Neural cell (in vitro differentiated cells): ENCODE data around the gene ILK. TPM values are rescaled to one million over a fixed set of nuclear protein-coding genes. Genes with fewer than 3 reads are reported as not detected.

ENCODE experiments used
- H2AFZ ChIP-seq: fragments of 200-600, 300-800 bp; sonication (generic), shearing (Covaris generic); 2 replicates; pipeline ENCODE4 v1.6.0; 2014; ENCODE audit warnings: low read depth, mild to moderate bottlenecking, antibody characterized with exemption, low read length, moderate library complexity
- H3F3A ChIP-seq: fragments of 200-600 bp; shearing (Covaris generic); 2 replicates; pipeline ENCODE4 v1.6.1; 2016; ENCODE audit warnings: mild to moderate bottlenecking, moderate library complexity, mixed read lengths, antibody characterized with exemption, low read length; ENCODE audit not compliant: insufficient read depth, poor library complexity, severe bottlenecking
- H3K27ac ChIP-seq: fragments of 200-600, 300-800 bp; sonication (generic), shearing (Covaris generic); 2 replicates; pipeline ENCODE4 v1.5.1; 2014; ENCODE audit warnings: mild to moderate bottlenecking, low read length, moderate library complexity
- H3K27me3 ChIP-seq: fragments of 300-800, 200-600 bp; sonication (generic), shearing (Covaris generic); 2 replicates; pipeline ENCODE4 v1.6.0; 2014; ENCODE audit warnings: mild to moderate bottlenecking, low read depth, low read length, moderate library complexity; ENCODE audit not compliant: insufficient read depth
- H3K36me3 ChIP-seq: fragments of 300-800, 200-600 bp; sonication (generic), shearing (Covaris generic); 2 replicates; pipeline ENCODE4 v1.5.1; 2014; ENCODE audit warnings: mild to moderate bottlenecking, antibody characterized with exemption, low read length, moderate library complexity; ENCODE audit not compliant: insufficient read depth
- H3K4me2 ChIP-seq: fragments of 300-800, 200-600 bp; sonication (generic), shearing (Covaris generic); 2 replicates; pipeline ENCODE4 v1.6.0; 2014; ENCODE audit warnings: mild to moderate bottlenecking, low read length
- H3K4me3 ChIP-seq: fragments of 300-800, 200-600 bp; sonication (generic), shearing (Covaris generic); 2 replicates; pipeline ENCODE4 v1.5.1; 2014; ENCODE audit warnings: mild to moderate bottlenecking, low read length, moderate library complexity
- H3K79me2 ChIP-seq: fragments of 200-600 bp; shearing (Covaris generic); replicated peaks from 2 replicates; pipeline ENCODE4 v1.6.0; 2014; ENCODE audit warnings: mild to moderate bottlenecking, low read length, moderate library complexity; ENCODE audit not compliant: insufficient read depth
- H3K9ac ChIP-seq: fragments of 300-800, 200-600 bp; sonication (generic), shearing (Covaris generic); 2 replicates; pipeline ENCODE4 v1.6.1; 2016; ENCODE audit warnings: mild to moderate bottlenecking, low read length, mixed read lengths
- H3K9me2 ChIP-seq: fragments of 200-600 bp; shearing (Covaris generic); 2 replicates; pipeline ENCODE4 v1.6.1; 2016; ENCODE audit warnings: mild to moderate bottlenecking, low read length, mixed read lengths; ENCODE audit not compliant: insufficient read depth
- H3K9me3 ChIP-seq: fragments of 200-600, 300-800 bp; sonication (generic), shearing (Covaris generic); 2 replicates; pipeline ENCODE4 v1.6.1; 2016; ENCODE audit warnings: mild to moderate bottlenecking, mixed run types, low read length, moderate library complexity, mixed read lengths
- H4K20me1 ChIP-seq: fragments of 200-600 bp; shearing (Covaris generic); 2 replicates; pipeline ENCODE4 v1.6.1; 2016; ENCODE audit warnings: mild to moderate bottlenecking, mixed run types; ENCODE audit not compliant: insufficient read depth
- CTCF ChIP-seq: fragments of 450-650 bp; IDR thresholded peaks from 2 replicates; pipeline ENCODE4 v1.5.1; 2014; ENCODE audit warnings: antibody characterized with exemption, mild to moderate bottlenecking, moderate library complexity; ENCODE audit not compliant: poor library complexity, severe bottlenecking
- EP300 ChIP-seq: fragments of 450-650 bp; conservative IDR thresholded peaks from 2 replicates; pipeline ENCODE4 v1.6.1; 2014; ENCODE audit warnings: antibody characterized with exemption, mild to moderate bottlenecking, moderate library complexity; ENCODE audit not compliant: poor library complexity, severe bottlenecking
- EZH2 ChIP-seq: fragments of 200-600, 300-800 bp; shearing (Covaris generic), sonication (generic); IDR thresholded peaks from 2 replicates; pipeline ENCODE4 v1.6.1; 2014; ENCODE audit warnings: antibody characterized with exemption, low read length, borderline replicate concordance, mild to moderate bottlenecking; ENCODE audit not compliant: insufficient read depth, poor library complexity, severe bottlenecking
- MXI1 ChIP-seq: fragments of 450-650 bp; conservative IDR thresholded peaks from 2 replicates; pipeline ENCODE4 v1.6.1; 2014; ENCODE audit warnings: antibody characterized with exemption, mild to moderate bottlenecking; ENCODE audit not compliant: poor library complexity, severe bottlenecking
- POLR2AphosphoS5 ChIP-seq: IDR thresholded peaks from 2 replicates; pipeline ENCODE4 v1.6.1; 2012
- RAD21 ChIP-seq: fragments of 450-650 bp; conservative IDR thresholded peaks from 2 replicates; pipeline ENCODE4 v1.6.1; 2014; ENCODE audit warnings: antibody characterized with exemption, mild to moderate bottlenecking, moderate library complexity
- REST ChIP-seq: IDR thresholded peaks from 2 replicates; pipeline ENCODE4 v1.6.1; 2012; ENCODE audit warnings: borderline replicate concordance
- SMC3 ChIP-seq: fragments of 450-650 bp; conservative IDR thresholded peaks from 2 replicates; pipeline ENCODE4 v1.6.1; 2014; ENCODE audit warnings: antibody characterized with exemption, mild to moderate bottlenecking, moderate library complexity; ENCODE audit not compliant: poor library complexity
- TAF1 ChIP-seq: IDR thresholded peaks from 2 replicates; pipeline ENCODE4 v1.6.1; 2012; ENCODE audit warnings: low read depth
- polyA plus RNA-seq: library from polyadenylated mRNA; depleted of rRNA; stranded (reverse); fragments of >200 nt; gene quantifications from 2 replicates; pipeline ENCODE4 v1.2.3, GENCODE V29; 2014

ILK gene
- polyA plus RNA-seq, 1 donor from 2014 or later, result 68.8 TPM

GRCh38 chr11:6557063-6557462 is 46.5 kb upstream of the ILK start:
- H4K20me1 ChIP-seq, result no peaks in the 10 kb centered on the region
- no peaks in the 10 kb centered on the region for H3K36me3 ChIP-seq
- TF ChIP-seq POLR2AphosphoS5 (no peak), CTCF (no peak), REST (no peak), EP300 (no peak), RAD21 (no peak), TAF1 (no peak), MXI1 (no peak), EZH2 (no peak), SMC3 (no peak)
- H3K79me2 ChIP-seq, result no peaks in the 10 kb centered on the region
- H3K9ac ChIP-seq, result no peak overlapping the region
- no peak overlapping the region for H3K4me3 ChIP-seq
- no peak overlapping the region for H2AFZ ChIP-seq
- H3K4me2 ChIP-seq, result no peak overlapping the region
- no peaks in the 10 kb centered on the region for H3K9me3 ChIP-seq
- H3K9me2 ChIP-seq, result no peaks in the 10 kb centered on the region
- no peak overlapping the region for H3K27ac ChIP-seq
- H3F3A ChIP-seq, result no peaks in the 10 kb centered on the region
- H3K27me3 ChIP-seq, result no peaks in the 10 kb centered on the region

- H3K27ac ChIP-seq, result no peak overlapping the region
- no peak for TF ChIP-seq POLR2AphosphoS5
- TF ChIP-seq REST, result no peak
- no peak for TF ChIP-seq EP300
- no peak for TF ChIP-seq RAD21
- TF ChIP-seq CTCF, result no peak
- no peak for TF ChIP-seq MXI1
- no peak for TF ChIP-seq SMC3
- TF ChIP-seq EZH2, result no peak
- TF ChIP-seq TAF1, result no peak
- H2AFZ ChIP-seq, result no peak overlapping the region
- H3K9ac ChIP-seq, result no peak overlapping the region
- no peaks in the 10 kb centered on the region for H3K36me3 ChIP-seq
- no peak overlapping the region for H3K4me2 ChIP-seq
- no peaks in the 10 kb centered on the region for H3K9me2 ChIP-seq
- no peaks in the 10 kb centered on the region for H3F3A ChIP-seq
- no peaks in the 10 kb centered on the region for H3K27me3 ChIP-seq
- H3K4me3 ChIP-seq, result no peak overlapping the region
- H3K9me3 ChIP-seq, result no peaks in the 10 kb centered on the region
- H4K20me1 ChIP-seq, result no peaks in the 10 kb centered on the region
- no peaks in the 10 kb centered on the region for H3K79me2 ChIP-seq
These were observed 45.6 kb upstream of the ILK start for GRCh38 chr11:6557761-6558674.
